Glutamatergic neuron (in vitro differentiated cells): ENCODE measurements around the gene WDR90. TPM values are rescaled to one million over a fixed set of nuclear protein-coding genes. Genes with fewer than 3 reads are reported as not detected.

Source experiments
- DNase-seq: peaks from one replicate; pipeline ENCODE4 v3.0.0; 2022
- H3K27ac Mint-ChIP-seq: one replicate; pipeline ENCODE4 v1.8.0; 2020; ENCODE audit warnings: mild to moderate bottlenecking, mixed read lengths, inconsistent platforms; ENCODE audit not compliant: unreplicated experiment
- H3K27me3 Mint-ChIP-seq: one replicate; pipeline ENCODE4 v1.8.0; 2020; ENCODE audit warnings: mild to moderate bottlenecking, moderate library complexity, mixed read lengths, inconsistent platforms; ENCODE audit not compliant: unreplicated experiment
- H3K36me3 Mint-ChIP-seq: one replicate; pipeline ENCODE4 v1.8.0; 2020; ENCODE audit warnings: mild to moderate bottlenecking, mixed read lengths, inconsistent platforms; ENCODE audit not compliant: unreplicated experiment
- H3K4me1 Mint-ChIP-seq: one replicate; pipeline ENCODE4 v1.8.0; 2020; ENCODE audit warnings: mild to moderate bottlenecking, low read depth, mixed read lengths, inconsistent platforms; ENCODE audit not compliant: unreplicated experiment
- H3K4me3 Mint-ChIP-seq: one replicate; pipeline ENCODE4 v1.8.0; 2020; ENCODE audit warnings: mild to moderate bottlenecking, mixed read lengths, inconsistent platforms; ENCODE audit not compliant: unreplicated experiment
- H3K9me3 Mint-ChIP-seq: one replicate; pipeline ENCODE4 v1.8.0; 2020; ENCODE audit warnings: mild to moderate bottlenecking, moderate library complexity, mixed read lengths, inconsistent platforms; ENCODE audit not compliant: unreplicated experiment
- CTCF ChIP-seq: fragments of 200-600 bp; sonication (generic); IDR thresholded peaks from one replicate; pipeline ENCODE4 v1.5.0; 2021; ENCODE audit not compliant: partially characterized antibody, unreplicated experiment
- total RNA-seq: library from RNA; stranded (reverse); fragmentation: NEBNext Ultra II Directional; extraction: Animal tissue kit (Norgen Biotek cat#: 25700); gene quantifications from one replicate; pipeline ENCODE4 v1.2.1, GENCODE V29; 2021; ENCODE audit not compliant: unreplicated experiment

The WDR90 gene
- total RNA-seq, 1 donor from 2014 or later = 24.6 TPM

GRCh38 chr16:707062-707538, 57.9 kb downstream of the WDR90 start:
- Mint-ChIP-seq H3K4me3 (peak overlapping the region; percentile 71), H3K36me3 (no peaks in the 10 kb centered on the region), H3K9me3 (peaks cover 12% of the 10 kb centered on the region), H3K27ac (peak overlapping the region; percentile 33), H3K4me1 (peaks cover 23% of the 10 kb centered on the region), H3K27me3 (peaks cover 19% of the 10 kb centered on the region)
- TF ChIP-seq CTCF = no peak
- DNase-seq = no peak

GRCh38 chr16:708019-708418, 58.9 kb downstream of the WDR90 start:
- no peak for TF ChIP-seq CTCF
- DNase-seq = no peak
- Mint-ChIP-seq H3K4me3 (peak overlapping the region; percentile 38), H3K4me1 (peaks cover 20% of the 10 kb centered on the region), H3K27me3 (peaks cover 22% of the 10 kb centered on the region), H3K9me3 (peaks cover 18% of the 10 kb centered on the region), H3K36me3 (no peaks in the 10 kb centered on the region), H3K27ac (peak overlapping the region; percentile 43)

DNA sequence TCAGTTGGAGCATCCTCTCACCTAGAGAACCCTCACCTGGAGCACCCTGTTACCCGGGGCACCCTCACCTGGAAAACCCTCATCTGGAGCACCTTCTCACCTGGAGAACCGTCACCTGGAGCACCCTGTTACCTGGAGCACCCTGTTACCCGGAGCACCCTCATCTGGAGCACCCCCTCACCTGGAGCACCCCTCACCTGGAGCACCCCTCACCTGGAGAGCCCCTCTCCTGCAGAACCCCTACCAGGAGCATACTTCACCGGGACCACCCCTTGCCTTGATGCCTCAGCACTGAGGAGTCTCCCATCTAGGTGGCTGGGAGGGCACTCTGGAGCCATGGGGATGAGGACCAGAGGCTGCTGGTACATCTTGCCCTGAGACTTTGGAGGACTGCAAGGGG, 59.8 kb downstream of the WDR90 start:
- Mint-ChIP-seq H3K36me3 (no peaks in the 10 kb centered on the region), H3K4me3 (peak overlapping the region; percentile 80), H3K4me1 (peaks cover 20% of the 10 kb centered on the region), H3K27ac (peak overlapping the region; percentile 98), H3K27me3 (peaks cover 23% of the 10 kb centered on the region), H3K9me3 (peaks cover 22% of the 10 kb centered on the region)
- TF ChIP-seq CTCF = no peak
- no peak for DNase-seq

- Mint-ChIP-seq H3K9me3 (peaks cover 23% of the 10 kb centered on the region), H3K4me1 (peaks cover 20% of the 10 kb centered on the region), H3K27me3 (peaks cover 23% of the 10 kb centered on the region), H3K4me3 (peak overlapping the region; percentile 80), H3K27ac (peak overlapping the region; percentile 98), H3K36me3 (no peaks in the 10 kb centered on the region)
- DNase-seq = peak; percentile 88
- no peak for TF ChIP-seq CTCF
Observed at GRCh38 chr16:709566-710499, 60.7 kb downstream of the WDR90 start.

DNA sequence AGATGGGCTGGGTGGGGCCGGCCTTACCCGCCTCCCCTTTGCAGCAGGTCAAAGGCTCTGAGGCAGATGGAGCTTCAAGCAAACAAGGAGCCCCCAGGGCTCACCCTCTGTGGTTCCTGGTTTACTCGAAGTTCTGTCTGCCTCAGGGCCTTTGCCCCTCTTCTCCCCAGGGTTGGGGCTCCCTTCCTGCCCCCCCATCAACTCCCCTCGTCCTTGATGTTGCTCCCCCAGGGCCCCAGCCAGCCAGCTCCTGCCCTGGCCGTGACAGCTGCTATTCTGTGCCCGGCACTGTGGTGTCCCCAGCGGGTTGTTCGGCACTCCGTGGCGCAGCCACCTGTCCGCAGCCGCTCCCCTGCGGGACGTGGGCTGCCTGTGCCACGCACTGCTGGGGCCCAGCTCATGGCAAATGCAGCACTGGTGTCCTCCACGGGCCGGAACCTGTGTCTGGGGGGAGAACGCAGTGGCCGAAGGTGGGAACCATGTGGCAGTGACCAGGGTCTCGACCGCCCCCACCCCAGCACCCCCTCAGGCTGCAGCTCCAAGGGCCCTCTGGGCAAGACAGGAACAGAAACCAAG, 61.4 kb downstream of the WDR90 start:
- H3K27me3 Mint-ChIP-seq = peaks cover 23% of the 10 kb centered on the region
- H3K27ac Mint-ChIP-seq = peak overlapping the region; percentile 98
- peaks cover 23% of the 10 kb centered on the region for H3K9me3 Mint-ChIP-seq
- H3K4me1 Mint-ChIP-seq = peaks cover 20% of the 10 kb centered on the region
- no peak for TF ChIP-seq CTCF
- peak overlapping the region; percentile 80 for H3K4me3 Mint-ChIP-seq
- DNase-seq = no peak
- no peaks in the 10 kb centered on the region for H3K36me3 Mint-ChIP-seq
